Hepatocyte (in vitro differentiated cells): Measurements from ENCODE around the gene BICDL1.

Source experiments
- EZH2 ChIP-seq: fragments of 200-600 bp; sonication (generic); IDR thresholded peaks from 2 replicates; pipeline ENCODE4 v1.6.1; 2016; ENCODE audit warnings: antibody characterized with exemption, mild to moderate bottlenecking, borderline replicate concordance
- TF ChIP-seq, protein P1 (sequence below): fragments of 200-600 bp; sonication (generic); IDR thresholded peaks from 2 replicates; pipeline ENCODE4 v1.5.1; 2016; ENCODE audit warnings: antibody characterized with exemption, mild to moderate bottlenecking; ENCODE audit not compliant: poor library complexity

DNA sequence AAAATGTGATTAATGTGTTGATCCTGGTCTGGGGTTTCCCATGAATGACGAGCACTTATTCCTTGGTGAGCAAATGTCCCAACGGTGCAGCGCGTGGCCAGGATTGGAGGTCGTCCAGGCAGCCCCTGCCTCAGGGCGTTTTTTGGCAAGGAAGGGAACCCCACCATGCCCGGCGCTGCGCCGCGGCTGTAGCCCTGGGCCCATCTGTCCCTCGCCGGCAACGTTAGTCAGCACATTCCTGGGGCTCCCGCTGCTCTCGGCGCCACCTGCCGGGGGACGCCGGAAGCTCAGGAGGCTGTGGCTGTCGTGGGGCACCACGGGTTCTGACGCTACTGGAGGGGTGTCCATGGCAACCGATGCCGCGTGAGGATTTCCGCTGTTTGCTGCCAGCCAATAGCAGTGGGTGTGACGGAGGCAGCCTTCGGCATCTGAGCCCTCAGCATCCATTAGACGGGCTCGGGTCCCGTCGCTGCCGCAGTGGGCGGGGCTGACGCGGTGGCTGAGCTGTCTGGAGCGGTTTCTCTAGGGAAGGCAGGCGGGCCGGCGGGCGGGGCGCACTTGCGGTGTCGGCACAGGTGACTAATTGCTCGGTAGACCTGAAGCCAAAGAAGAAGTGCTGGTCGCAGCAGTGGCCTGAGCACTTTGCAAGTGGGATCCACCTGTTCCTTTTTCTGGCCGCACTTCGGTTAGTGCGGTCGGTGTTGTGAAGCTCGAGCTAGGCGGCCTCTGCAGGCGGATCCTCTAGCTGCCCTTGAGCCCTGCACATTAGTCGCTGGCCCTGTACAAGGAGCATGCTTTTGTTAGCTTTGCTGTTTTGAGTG lies 98.0 kb downstream of the BICDL1 start:
- TF ChIP-seq, protein P1, sequence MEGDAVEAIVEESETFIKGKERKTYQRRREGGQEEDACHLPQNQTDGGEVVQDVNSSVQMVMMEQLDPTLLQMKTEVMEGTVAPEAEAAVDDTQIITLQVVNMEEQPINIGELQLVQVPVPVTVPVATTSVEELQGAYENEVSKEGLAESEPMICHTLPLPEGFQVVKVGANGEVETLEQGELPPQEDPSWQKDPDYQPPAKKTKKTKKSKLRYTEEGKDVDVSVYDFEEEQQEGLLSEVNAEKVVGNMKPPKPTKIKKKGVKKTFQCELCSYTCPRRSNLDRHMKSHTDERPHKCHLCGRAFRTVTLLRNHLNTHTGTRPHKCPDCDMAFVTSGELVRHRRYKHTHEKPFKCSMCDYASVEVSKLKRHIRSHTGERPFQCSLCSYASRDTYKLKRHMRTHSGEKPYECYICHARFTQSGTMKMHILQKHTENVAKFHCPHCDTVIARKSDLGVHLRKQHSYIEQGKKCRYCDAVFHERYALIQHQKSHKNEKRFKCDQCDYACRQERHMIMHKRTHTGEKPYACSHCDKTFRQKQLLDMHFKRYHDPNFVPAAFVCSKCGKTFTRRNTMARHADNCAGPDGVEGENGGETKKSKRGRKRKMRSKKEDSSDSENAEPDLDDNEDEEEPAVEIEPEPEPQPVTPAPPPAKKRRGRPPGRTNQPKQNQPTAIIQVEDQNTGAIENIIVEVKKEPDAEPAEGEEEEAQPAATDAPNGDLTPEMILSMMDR = peak; percentile 99
- no peak for TF ChIP-seq EZH2
